Endothelial cell of umbilical vein (primary cell): ENCODE data around the gene PPP4R1.

Source experiments
- MAX ChIP-seq: IDR thresholded peaks from 2 replicates; pipeline ENCODE4 v1.6.1; 2011; ENCODE audit not compliant: insufficient read depth, insufficient read length
- POLR2AphosphoS5 ChIP-seq: IDR thresholded peaks from 2 replicates; pipeline ENCODE4 v1.6.1; 2012; ENCODE audit warnings: low read depth, mild to moderate bottlenecking, control low read depth, low read length, moderate library complexity; ENCODE audit not compliant: insufficient read depth
- TF ChIP-seq, protein P1 (sequence below), 2 donors: IDR thresholded peaks; 1 replicate in 1 of 2; 2 replicates in 1 of 2; pipeline ENCODE4 v1.5.1; 2011; ENCODE audit warnings: low read length in 2 of 2, mild to moderate bottlenecking in 2 of 2, moderate library complexity in 2 of 2, control low read depth in 1 of 2, inconsistent platforms in 1 of 2, low read depth in 1 of 2; ENCODE audit not compliant: insufficient read depth in 1 of 2; ENCODE audit errors: extremely low read depth in 1 of 2

DNA sequence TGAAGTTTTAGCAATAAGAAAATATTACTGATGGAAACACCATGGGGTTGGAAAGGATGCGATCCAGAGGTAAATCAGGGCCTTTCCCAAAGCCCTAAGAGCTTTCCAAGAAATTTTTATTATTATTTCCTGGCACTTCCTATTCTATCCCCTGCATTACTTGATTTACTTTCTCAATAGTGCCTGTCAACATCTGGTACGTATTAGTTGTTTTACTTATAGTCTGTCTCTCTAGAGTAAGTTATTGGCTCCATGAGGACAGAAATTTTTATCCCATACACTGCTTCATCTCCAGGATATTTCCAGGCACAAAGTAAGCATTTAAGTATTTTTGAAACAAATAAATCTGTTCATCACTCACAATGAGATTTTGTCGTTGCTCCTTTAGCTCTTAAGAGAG, 18.1 kb downstream of the PPP4R1 start:
- TF ChIP-seq, protein P1, sequence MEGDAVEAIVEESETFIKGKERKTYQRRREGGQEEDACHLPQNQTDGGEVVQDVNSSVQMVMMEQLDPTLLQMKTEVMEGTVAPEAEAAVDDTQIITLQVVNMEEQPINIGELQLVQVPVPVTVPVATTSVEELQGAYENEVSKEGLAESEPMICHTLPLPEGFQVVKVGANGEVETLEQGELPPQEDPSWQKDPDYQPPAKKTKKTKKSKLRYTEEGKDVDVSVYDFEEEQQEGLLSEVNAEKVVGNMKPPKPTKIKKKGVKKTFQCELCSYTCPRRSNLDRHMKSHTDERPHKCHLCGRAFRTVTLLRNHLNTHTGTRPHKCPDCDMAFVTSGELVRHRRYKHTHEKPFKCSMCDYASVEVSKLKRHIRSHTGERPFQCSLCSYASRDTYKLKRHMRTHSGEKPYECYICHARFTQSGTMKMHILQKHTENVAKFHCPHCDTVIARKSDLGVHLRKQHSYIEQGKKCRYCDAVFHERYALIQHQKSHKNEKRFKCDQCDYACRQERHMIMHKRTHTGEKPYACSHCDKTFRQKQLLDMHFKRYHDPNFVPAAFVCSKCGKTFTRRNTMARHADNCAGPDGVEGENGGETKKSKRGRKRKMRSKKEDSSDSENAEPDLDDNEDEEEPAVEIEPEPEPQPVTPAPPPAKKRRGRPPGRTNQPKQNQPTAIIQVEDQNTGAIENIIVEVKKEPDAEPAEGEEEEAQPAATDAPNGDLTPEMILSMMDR (IDR thresholded peaks at IDR 0.05; ENCODE audit: extremely low read depth in 1 of 2, insufficient read depth in 1 of 2, low read depth in 1 of 2, low read length in 2 of 2): no peak
- no peak for TF ChIP-seq MAX
- no peak for TF ChIP-seq POLR2AphosphoS5
